ENCODE data around the gene EXT2.

- TF ChIP-seq, protein P1, sequence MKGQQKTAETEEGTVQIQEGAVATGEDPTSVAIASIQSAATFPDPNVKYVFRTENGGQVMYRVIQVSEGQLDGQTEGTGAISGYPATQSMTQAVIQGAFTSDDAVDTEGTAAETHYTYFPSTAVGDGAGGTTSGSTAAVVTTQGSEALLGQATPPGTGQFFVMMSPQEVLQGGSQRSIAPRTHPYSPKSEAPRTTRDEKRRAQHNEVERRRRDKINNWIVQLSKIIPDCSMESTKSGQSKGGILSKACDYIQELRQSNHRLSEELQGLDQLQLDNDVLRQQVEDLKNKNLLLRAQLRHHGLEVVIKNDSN (IDR thresholded peaks at IDR 0.05; ENCODE audit: borderline replicate concordance, extremely low read length, insufficient read depth, low read depth, low read length): no peak
- TF ChIP-seq, protein P2, sequence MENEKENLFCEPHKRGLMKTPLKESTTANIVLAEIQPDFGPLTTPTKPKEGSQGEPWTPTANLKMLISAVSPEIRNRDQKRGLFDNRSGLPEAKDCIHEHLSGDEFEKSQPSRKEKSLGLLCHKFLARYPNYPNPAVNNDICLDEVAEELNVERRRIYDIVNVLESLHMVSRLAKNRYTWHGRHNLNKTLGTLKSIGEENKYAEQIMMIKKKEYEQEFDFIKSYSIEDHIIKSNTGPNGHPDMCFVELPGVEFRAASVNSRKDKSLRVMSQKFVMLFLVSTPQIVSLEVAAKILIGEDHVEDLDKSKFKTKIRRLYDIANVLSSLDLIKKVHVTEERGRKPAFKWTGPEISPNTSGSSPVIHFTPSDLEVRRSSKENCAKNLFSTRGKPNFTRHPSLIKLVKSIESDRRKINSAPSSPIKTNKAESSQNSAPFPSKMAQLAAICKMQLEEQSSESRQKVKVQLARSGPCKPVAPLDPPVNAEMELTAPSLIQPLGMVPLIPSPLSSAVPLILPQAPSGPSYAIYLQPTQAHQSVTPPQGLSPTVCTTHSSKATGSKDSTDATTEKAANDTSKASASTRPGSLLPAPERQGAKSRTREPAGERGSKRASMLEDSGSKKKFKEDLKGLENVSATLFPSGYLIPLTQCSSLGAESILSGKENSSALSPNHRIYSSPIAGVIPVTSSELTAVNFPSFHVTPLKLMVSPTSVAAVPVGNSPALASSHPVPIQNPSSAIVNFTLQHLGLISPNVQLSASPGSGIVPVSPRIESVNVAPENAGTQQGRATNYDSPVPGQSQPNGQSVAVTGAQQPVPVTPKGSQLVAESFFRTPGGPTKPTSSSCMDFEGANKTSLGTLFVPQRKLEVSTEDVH (IDR thresholded peaks at IDR 0.05; ENCODE audit: low read depth, partially characterized antibody): no peak
- no peak for TF ChIP-seq POLR2AphosphoS5 (IDR thresholded peaks at IDR 0.05; ENCODE audit: low read length)
- TF ChIP-seq NBN (IDR thresholded peaks at IDR 0.05): no peak
- TF ChIP-seq KLF5 (IDR thresholded peaks at IDR 0.05; ENCODE audit: partially characterized antibody): no peak
- TF ChIP-seq, protein P3, sequence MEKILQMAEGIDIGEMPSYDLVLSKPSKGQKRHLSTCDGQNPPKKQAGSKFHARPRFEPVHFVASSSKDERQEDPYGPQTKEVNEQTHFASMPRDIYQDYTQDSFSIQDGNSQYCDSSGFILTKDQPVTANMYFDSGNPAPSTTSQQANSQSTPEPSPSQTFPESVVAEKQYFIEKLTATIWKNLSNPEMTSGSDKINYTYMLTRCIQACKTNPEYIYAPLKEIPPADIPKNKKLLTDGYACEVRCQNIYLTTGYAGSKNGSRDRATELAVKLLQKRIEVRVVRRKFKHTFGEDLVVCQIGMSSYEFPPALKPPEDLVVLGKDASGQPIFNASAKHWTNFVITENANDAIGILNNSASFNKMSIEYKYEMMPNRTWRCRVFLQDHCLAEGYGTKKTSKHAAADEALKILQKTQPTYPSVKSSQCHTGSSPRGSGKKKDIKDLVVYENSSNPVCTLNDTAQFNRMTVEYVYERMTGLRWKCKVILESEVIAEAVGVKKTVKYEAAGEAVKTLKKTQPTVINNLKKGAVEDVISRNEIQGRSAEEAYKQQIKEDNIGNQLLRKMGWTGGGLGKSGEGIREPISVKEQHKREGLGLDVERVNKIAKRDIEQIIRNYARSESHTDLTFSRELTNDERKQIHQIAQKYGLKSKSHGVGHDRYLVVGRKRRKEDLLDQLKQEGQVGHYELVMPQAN (conservative IDR thresholded peaks at IDR 0.05): no peak
- TF ChIP-seq HSF1 (IDR thresholded peaks at IDR 0.05; ENCODE audit: low read depth, low read length): no peak
- TF ChIP-seq SUZ12 (IDR thresholded peaks at IDR 0.05; ENCODE audit: unreplicated experiment): no peak
- no peak for TF ChIP-seq CTCF (IDR thresholded peaks at IDR 0.05 in 2 of 3, conservative IDR thresholded peaks at IDR 0.05 in 1 of 3; ENCODE audit: control insufficient read depth in 2 of 3, extremely low read depth in 1 of 3, insufficient read depth in 1 of 3, low read depth in 3 of 3, low read length in 3 of 3)
- TF ChIP-seq BHLHE40 (IDR thresholded peaks at IDR 0.05; ENCODE audit: borderline replicate concordance in 1 of 2, low read depth in 2 of 2, low read length in 1 of 2): no peak
- TF ChIP-seq, protein P4, sequence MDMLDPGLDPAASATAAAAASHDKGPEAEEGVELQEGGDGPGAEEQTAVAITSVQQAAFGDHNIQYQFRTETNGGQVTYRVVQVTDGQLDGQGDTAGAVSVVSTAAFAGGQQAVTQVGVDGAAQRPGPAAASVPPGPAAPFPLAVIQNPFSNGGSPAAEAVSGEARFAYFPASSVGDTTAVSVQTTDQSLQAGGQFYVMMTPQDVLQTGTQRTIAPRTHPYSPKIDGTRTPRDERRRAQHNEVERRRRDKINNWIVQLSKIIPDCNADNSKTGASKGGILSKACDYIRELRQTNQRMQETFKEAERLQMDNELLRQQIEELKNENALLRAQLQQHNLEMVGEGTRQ (IDR thresholded peaks at IDR 0.05; ENCODE audit: borderline replicate concordance, low read depth, low read length): no peak
- no peak for TF ChIP-seq EGR1 (IDR thresholded peaks at IDR 0.05; ENCODE audit: borderline replicate concordance in 1 of 2, low read depth in 2 of 2, low read length in 2 of 2)
- no peak for TF ChIP-seq STAT3 (IDR thresholded peaks at IDR 0.05; ENCODE audit: low read depth, low read length)
Observed at GRCh38 chr11:44150401-44150800, 54.9 kb downstream of the EXT2 start.

Data from GM12878 (cell line).